NCI-H1105 treated with DMSO at 0.1 percent for 48 hours (cell line): ENCODE results near the gene OR5K3.

ENCODE experiments used
- DNase-seq: peaks from one replicate; lab custom pipeline; 2025; lab: John Stamatoyannopoulos, UW

OR5K3 gene

DNA sequence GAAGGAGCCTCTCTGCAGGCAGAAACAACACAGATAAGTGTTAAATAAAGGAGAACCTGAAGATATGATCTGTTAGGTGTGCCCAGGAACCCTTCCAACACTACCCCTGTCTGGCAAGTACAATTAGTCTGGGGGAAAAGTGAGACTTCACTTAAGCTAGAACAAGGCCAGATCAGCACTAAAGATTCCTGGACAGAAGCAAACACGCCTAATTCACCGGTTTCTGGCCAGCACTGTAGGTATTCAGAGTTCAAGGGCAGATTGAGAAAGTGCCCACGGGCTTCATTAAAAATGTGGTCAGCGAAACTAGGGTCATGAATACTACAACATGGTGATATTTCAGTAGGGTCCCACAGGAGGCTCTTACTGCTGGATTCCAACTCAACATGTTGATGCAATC lies 43.9 kb downstream of the OR5K3 start:
- DNase-seq = no peak

DNA sequence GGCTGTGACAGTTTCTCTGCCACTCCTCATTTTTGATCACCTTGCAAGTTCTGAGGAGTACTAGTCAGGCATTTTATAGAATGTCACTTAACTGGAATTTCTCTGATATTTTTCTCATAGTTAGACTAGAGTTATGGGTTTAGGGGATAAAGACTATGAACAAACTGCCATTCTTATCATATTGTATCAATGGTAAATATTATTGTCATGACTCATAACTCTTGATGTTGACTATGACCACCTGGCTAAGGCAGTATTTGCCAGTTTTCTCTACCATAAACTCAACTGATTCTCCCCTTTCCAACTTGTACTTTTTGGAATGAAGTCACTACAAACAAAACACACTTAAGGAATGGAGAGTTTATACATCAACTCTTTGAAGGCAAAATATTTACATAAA lies 49.8 kb downstream of the OR5K3 start:
- DNase-seq = no peak
